Pons (tissue), 1 donor: ENCODE measurements around the gene ITGB1.

Experiments used
- DNase-seq: peaks from one replicate; pipeline ENCODE4 v3.0.0-alpha.2; 2016; ENCODE audit warnings: low spot score

The ITGB1 gene

DNA sequence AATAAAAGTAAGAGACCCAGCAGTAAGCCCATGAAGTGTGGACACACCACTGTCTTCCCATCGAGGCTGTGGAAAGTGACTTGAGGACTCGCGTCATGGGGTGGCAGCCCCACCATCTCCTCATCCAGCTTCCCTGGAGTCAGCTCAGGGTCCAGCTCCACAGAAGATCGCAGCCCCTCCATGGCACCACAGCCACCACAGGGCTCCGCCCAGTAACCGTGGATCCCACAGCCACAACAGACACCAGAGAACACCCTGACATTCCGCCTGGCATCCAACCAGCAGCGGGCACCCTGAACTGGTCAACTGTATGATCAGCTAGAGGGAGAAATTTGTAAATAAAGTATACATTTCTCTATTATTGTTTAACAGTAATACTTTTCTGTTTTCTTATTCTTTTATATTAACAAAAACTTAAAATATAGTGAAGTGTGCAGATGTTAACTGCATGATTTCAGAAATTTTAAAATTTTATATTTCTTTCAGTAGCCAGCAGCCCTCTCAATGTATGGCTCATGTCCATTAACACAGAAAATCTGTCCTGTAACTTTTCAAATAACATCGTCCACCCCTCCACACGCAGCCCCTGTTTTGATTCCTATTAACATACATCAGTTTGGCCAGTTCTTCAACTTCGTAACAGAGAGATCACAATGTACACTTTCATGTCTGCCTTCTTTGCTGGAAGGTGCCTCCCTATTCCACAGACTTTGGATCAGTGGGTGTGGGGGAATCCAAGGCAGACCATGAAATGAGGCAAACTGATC is 69.7 kb downstream of the ITGB1 start:
- DNase-seq = no peak

DNA sequence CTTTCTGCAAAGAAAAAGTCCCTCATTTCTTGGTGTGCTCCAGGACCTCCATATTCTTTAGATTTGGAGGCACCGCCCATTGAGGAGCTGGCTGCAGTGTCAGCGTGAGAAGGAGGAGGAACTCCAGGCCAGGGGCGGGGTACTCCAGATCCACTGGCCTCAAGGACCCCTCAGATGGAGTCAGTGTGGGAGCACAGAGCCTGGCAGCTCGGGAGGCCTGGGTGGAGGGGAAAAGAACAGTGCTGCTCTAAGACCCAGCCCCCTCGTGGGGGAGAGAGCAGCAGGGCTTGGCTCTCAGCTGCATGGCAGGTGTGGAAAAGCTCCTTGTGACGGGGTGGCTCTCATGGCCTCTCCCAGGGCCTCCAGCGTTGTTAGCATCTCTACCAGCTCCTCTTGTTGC is 70.5 kb downstream of the ITGB1 start:
- DNase-seq = no peak

DNA sequence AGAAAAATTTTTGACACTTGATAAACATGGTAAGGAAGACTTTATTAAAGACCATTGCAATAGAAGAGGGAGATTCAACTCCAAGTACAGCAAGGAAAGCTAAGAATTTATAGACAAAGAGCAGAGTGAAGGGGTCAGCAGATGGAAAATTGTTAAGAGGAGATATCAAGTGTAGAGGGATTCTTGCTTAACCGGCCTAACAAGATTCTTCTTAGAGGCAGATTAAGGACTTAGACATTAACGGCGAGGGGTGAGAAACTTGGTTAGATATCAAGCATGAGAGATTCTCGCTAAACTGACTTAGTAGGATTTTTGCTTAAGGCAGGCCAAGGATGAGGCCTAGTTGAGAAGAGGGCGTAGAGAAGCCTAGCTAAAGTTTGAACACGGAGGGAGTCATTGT is 76.0 kb downstream of the ITGB1 start:
- DNase-seq = no peak

DNA sequence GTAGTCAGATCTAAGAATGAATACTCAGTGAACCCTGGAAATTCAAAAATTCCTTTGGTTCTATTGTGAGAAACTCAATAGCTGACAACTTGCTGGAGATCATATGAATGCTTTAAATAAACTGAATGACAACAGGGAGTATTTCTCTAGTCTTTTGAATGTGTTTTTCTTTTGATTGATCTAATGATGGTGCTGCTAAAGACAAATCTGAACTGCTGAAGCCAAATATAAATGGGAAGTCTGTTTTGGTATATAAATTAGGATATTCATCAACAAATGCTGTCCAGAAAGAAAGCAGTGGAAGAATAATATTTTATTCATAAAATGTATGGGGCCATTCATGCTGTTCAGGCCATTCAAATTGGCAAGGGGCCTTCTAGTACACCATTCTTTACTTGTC is 79.4 kb downstream of the ITGB1 start:
- DNase-seq = no peak

DNA sequence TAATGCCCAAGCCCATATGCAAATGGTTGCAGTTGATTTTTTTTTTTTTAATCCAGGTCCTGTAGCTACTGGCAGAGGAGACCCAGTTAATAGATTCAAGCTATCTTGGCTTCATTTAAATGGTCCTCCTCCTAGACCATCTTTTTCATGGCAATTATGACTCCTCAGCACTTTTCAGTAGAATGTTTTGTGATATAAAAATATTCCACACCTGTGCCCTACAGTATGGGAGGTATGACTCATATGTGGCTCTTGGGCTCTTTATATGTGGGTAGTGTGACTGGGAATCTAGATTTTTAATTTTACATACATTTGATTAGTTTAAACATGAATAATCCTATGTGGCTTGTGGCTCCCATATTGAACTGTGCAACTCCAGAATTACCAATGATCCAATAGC is 80.1 kb downstream of the ITGB1 start:
- DNase-seq = no peak

DNA sequence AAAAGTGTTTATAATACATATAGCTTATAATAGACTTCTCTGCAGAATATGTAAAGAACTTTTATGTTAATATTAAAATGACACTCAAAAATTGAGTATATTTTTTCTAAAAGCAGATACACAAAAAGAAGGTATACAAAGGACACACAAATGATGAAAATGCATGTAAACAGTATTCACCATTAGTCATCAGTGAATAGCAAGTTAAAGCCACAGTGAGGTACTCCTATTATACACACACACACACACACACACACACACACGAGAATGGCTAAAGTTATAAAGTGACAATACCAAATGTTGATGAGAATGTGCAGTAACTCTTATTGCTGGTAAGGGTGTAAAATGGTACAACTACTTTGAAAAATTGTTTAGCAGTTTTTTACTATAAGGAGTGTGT is 92.9 kb downstream of the ITGB1 start:
- no peak for DNase-seq

DNA sequence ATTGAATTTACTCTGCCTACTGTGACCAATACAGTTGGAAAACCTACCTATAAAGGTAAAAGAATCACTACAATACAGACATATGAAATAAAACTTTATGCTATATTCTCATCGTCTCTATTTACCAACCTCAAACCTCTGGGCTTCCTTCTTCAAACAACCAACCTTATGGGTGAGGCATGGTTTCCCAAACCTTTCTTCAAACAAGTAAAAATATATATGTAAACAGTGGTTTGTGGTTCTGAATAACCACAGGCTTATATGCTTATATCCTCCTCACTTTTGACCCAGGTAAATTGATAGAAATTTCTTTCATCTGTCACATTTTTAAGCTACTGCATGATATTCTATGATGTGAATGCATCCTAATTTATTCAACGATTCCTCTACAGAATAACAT is 103.6 kb downstream of the ITGB1 start:
- no peak for DNase-seq

DNA sequence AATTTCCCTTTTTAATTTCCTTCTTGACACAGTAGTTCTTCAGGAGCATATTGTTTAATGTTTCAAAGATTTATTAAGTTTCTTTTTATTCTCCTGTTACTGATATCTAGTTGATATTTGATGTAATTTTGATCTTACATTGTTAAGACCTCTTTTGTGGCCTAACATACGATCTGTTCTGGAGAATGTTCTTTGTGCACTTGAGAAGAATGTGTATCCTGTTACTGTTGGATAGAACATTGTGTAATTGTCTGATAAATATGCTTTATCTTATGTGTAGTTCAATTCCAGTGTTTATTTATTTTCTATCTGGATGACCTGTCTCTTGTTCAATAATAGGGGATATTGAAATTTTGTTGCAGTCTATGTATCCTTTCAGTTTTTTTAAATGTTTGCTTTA is 106.7 kb downstream of the ITGB1 start:
- no peak for DNase-seq
